NCI-H510A treated with DMSO at 0.1 percent for 48 hours (cell line): ENCODE measurements around the gene CNTN4.

Experiments
- DNase-seq: peaks from one replicate; lab custom pipeline; 2025; lab: John Stamatoyannopoulos, UW

The CNTN4 gene

DNA sequence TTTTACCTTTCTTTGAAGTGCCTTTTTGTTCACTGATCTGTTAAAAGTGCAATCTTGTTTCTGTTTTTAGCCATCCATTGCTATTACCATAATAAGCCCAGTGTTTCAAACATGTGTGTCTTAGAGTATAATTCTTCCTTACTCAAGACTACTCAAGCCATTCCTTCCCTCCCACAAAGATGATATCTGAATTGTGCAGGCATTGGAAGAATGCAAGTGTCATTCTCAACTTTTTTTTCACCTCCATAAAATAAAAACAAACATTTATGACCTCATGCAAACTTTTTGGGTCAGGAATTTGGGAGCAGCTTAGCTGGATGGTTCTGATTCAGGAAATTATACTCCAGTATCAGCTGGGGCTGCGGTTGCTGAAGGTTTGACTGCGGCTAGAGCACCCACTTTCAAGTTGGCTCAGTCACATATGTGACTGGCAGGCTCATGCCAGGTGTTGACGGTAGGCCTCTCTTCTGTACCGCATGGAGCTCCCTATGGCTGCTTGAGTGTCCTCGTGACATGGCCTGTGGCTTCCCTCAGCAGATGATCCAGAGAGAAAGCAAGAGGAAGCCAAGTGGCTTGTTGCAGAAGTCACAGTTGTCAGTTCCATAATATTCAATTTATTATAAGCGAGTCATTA, 490.8 kb downstream of the CNTN4 start:
- DNase-seq = no peak

DNA sequence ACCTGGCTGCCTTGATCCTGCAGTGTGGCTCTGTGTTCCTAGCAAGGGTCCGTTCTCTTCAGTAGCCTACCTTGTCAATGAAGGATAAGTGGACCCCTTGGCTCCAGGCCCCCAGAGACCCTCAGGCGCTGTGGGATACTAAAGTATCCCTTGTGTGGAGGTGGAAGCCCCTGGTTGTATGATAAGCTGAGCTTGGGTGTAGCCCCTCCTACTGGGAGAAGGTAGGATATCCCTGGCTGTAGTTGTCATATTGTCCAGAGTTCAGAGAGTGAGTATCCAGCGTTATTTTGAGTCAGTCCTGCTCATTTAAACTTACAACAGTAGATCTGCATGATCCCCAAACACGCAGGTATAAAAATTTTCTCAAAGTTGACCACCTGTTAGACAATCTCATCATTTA, 496.8 kb downstream of the CNTN4 start:
- no peak for DNase-seq

DNA sequence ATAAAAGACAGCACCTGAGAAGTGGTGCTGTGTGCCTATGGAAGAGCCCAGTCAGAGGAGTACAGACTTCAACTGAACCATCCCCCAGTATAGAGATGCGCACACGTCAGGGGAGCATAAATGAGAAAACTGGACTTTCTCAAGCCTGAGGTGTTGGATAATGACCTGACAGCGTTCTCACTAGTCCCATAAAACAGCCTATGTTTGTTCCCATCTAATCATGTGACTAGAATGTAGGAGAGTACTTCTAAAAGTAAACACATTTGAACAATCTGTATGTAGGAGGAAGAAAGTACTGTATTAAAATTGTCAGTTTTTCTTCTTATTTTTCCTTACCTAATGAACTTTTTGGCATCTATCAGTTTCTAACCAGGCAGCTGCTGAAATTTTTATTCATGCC, 498.9 kb downstream of the CNTN4 start:
- DNase-seq = peak; percentile 18

DNA sequence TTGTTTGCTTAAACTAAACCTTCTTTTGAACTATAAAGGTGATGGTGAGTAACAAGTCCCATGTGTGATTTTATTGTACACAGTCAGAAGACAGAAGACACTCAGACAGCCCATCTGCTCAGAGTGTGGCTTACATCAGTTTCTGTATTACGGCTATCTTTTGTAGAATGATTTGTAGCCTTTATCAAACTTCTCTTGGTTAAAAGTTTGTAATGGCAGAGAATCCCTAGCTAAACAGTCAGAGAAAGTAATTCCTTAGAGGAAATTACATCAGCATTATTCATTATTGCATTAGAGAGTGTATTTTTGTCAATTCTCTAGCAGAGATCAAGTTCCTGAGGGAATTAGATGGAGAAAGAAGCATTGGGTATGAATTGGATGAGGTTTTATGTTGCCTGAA, 500.8 kb downstream of the CNTN4 start:
- DNase-seq = no peak

DNA sequence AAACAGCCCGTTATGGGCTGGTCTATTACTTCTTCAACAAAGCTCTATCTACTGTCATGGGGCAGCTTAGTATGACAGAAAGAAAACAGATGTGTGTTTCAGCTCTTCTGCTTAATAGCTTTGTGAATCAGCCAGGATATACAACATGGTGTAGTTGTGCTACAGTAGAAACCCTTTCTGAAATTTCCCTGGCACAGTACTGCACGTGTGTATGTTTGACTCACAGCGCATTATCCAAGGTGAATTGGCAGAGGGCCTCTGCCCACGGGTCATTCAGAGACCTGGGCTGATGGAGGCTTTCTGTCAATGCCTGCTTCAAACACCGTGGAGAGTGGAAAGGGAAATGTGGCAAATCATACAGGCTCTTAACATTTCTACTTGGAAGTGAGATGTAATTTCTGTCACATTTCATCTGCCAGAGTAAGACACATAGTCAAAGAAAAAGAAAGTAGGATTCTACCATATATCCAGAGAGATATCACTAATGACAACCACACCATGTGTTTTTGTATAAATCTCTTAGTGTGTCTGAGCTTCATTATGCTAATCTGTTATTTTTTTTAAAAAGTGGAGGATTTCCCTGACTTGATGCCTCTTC, 505.1 kb downstream of the CNTN4 start:
- no peak for DNase-seq

DNA sequence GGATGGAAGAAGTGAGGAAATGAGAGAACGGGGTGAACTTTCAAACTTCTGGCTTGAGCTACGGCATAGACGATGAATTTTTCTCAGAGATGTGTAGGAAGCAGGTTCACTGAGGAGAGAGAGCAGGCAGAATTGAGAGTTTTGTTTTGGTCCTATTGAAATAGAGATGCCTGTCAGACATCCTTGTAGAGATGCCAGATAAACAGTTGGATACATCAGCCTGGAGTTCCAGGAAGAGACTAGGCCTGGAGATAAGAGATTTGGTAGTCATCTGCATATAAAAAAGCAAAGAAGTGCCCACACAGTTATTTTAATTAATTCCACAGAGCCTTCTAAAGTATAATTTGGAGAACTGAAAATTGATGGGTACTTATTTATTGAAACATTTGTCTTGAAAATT, 515.9 kb downstream of the CNTN4 start:
- no peak for DNase-seq

DNA sequence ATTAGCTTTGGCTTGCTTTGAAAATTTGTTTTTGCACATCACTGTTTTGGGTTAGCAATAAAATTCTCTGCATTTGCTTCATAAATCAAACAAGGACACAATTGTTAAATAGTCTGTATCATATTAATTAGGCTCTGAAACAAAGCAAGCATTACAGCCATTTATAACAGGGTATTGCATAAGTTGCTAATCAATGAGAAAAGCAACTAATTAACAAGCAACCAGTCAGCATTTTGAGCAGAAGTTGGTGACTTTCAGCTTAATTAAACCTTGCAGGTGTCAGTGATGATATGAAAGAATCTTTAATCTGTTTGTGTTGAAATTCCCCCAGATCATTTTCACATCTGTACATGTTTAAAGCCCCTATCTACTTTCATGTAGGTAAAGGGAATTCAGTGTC, 516.4 kb downstream of the CNTN4 start:
- DNase-seq = no peak

DNA sequence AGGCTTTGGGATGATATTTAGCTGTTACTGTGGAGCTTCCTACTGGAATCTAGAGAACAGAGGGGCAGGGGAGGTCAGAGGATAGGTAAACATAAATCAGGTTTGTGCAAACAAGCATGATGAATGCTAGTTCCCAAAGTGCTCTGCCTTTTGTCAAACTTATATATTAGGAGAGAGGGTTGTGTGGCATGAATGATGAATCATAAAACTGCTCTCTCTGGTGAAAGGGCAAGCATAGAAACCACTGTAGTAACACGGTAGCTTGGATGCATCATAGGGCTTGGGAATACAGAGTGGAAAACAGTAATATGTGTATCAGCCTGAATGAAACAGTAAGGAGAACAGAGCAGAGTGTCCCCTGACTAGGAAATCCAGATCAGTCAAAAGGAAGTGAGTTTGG, 524.8 kb downstream of the CNTN4 start:
- no peak for DNase-seq

DNA sequence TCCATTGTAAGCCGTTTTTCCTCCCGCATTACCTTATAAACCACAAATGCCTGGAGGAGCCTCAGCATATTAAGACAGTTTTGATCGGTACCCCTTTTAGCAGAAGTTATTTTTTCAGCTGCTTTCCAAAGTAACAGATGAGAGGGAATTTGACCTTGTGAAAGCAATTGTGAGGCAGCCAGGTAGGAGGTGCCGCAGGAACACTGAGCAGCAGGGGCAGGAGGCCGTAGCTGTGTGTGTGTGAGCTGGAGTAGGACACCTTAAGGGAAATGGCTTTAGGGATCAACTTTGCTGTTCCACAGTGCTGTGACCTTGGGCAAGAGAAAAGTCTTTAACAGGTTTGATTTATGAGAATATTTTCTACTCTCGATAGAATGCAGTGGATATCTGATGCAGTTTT, 529.5 kb downstream of the CNTN4 start:
- DNase-seq = no peak

DNA sequence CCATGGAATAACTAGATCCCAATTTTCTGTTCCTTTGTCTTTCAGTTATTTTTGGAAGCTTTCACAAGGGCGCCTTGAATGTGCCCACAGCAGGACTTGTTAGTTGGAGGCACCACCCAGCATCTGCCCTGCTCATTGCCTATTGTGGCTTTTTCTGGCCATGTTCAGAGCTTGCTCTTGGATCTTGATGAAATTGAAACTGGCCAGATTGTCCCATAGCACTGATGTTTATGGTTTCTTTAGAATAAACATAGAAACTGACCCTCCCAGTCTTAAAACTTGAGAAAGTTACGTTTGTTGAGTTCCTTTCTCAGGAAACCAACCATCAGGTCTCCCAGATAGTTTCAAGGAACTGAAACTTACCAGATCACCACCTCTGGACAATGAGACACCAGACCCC, 536.8 kb downstream of the CNTN4 start:
- no peak for DNase-seq

DNA sequence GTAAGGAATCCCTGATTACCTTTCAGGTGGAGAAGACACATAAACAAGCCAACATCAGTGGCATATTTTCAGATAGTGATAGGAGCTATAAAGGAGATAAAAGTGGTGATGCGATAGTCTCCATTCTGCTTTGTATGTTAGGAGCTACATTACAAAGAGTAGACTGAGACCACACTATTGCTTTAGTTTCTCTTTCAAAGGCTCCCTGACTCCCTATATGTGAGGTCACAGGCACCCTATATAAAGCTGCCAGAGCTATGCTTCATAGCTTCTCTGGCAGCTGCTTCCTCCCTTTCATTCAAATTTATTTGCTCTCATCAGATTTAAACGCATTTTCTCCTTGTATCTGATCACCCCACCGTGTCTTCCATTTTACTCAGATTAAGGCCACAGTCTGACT, 544.9 kb downstream of the CNTN4 start:
- DNase-seq = no peak

DNA sequence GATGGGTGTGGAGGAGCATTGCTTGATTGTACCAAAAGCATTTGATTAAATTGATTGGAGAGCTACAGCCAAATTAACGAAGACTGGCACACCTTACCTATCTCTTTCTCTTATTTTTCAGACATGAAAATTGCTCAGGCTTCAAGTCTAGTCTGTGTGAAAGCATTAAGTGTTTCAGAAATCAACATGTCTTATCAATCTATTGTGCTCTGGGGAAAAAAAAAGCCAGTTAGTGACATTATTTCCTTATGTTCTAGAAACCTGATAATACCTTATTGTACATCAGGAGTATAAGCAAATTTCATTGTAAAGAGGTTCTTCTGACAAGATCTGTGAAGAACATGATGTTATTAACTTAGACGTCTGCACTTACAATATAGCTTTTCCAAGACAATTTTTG, 546.3 kb downstream of the CNTN4 start:
- DNase-seq = no peak

DNA sequence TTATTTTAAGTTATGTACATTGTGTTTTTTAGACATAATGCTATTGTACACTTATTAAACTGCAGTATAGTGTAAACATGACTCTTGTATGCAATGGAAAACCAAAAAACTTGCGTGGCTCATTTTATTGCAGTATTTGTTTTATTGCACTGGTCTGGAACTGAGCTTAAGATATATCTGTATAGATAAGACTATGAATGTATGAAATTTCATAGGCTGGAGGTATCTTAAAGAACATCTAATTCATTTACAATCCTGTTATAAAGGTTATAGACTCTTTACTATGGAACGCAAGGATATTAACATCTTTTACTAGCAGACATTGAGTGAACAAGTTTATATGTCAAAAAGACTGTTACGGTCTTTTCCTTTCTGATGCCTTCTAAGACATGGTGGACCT, 552.1 kb downstream of the CNTN4 start:
- DNase-seq = no peak

DNA sequence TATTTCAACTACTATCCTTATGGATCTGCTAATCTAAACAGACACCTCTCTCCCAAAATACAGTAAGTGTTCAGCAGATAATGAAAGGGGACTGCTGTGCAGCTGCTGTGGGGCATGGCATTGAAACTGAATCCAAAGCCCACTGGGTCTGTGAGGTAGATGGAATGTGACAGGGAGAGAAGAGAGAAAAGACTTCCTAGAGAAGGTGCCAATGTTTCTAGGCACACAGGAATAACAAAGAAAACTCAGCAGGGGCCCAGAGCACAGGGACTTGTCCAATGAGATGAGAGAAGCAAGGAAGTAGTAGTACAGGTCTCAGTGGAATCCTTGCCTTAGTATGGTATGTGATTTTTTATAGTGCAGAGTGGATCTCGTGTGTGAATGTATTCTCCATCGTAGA, 553.7 kb downstream of the CNTN4 start:
- no peak for DNase-seq

DNA sequence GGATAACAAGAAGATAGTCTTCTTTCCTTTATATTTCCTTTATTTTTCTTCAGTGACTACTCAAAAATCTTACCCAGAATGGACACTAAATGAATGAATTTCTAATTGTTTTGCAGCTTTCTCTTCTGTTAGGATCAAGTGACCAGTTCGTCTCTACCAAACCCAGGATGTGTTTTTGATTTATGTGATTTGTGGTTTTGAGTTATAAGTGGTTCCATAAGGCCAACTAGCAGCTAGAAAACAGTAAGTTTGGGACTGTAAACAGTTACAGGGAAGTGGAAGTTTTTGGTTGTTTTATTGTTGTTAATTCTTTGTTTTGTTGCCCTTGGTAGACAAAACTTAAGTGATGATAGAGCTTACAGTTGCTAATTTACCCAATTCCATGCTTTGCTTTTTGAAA, 555.0 kb downstream of the CNTN4 start:
- DNase-seq = no peak

DNA sequence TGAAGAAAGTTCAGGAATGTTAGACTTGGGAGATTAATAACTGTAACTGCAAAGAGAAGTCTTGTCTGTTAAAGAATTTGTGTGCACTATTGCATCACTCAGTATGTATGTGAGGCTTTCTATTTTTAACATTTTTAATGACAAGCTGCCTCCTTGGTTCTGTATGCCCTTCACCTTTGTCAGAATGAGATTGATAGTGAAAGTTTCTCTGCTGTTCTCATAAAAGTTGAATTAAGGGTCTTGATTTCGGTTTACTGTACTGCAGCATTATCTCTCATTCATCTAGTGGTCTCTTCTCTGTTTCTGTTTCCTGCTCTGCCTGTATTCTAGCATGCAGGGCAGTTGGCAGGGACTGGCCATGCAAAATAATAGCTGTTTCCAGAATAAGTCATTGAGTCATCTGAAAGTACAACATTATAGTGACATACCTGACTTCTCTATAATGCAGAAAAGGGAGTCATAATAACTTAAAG, 556.6 kb downstream of the CNTN4 start:
- DNase-seq = no peak

DNA sequence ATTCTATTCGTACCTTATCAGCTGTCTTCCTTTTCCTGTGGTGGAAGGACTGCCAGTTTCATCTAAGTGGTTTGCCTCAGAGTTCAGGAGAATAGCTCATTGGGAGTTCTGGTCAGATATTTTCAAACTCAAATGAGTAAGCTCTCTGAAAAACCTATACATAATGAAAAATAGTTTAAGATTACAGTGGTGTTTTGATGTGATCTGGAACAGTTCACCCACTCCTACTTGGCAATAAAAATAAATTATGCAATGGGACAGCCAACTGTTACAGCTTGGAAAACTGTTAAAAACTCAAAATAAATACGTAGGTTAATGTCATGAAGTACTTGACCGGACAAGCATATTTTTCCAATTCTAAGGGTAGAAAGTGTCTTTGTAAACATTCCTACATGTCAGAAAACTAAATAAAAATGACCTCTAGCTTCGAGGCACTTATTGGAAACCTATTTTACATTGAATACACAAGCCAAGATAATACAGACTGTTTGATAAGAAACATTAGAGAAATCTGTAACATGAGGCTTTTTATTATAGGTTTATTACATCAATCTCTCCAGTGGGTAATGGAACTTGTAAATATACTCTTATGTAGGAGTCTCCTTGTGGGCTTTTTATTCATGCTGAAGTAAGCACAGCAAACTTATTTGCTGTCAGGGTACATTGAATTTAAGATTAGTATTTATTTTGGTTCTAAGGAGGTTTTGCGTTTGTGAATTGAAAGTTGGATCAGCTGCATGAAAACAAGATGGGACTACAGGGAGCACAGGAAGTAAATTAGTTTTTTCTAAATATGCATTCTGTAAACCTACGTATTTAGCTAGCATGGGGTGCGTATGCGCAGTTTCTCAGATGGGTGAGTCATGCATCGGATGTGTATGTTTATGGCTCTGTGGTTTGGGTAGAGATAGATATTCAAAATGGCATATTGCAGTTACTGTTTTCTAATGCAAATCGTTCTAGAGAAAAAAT, 558.4 kb downstream of the CNTN4 start:
- no peak for DNase-seq

DNA sequence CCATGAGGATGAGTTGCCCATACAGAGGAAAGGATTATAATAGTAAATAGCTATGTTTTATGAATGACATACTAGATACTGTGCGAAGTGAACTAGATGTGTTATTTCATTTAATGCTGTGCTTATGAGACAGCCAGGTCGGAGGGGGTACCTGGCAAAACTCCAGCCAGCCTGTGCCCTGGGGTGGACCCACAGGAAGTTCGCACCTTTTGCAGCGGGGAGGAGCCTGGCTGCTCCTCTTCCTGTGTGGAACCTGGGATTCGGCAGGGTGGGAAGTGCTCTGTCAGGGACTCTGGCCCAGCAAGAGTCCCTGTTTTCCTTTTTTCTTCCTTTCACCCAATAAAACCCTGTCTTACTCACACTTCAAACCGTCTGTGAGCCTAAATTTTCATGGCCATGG, 559.3 kb downstream of the CNTN4 start:
- DNase-seq = no peak

DNA sequence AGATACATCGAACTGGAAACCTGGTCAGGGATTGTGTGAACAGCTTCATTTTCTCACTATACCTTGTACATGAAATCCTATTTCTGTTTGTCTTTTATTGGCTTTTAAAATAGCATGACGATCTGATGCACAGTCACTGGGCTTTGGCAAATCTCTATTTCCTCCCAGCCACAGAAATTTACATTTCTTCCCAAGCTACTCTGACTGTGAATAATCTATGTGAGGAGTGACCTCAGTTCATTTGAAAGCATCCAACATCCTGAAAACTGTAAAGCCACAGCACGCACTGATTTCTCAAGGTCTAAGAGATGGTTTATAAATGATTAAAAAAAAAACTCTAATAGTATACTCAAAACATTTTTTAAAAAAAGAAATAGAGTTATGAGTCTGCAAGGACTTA, 561.2 kb downstream of the CNTN4 start:
- DNase-seq = no peak

DNA sequence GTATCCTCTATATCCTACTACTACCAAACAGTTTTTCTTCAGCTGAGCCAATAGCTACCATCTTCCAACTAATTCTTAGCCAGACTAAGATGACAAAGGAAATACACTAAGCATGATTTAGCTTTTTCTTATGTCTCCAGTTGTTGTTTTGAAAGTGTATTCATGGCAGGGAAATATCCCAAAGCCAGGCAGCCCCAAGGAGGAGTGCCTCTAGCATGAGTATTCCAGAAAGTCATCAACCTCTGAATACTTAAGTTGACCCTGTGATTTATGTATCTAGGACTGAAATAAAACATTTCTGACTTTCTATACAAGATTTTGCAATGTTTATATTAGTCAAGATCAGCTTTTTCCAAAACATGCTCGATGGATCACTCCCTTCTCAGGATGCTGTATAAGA, 562.4 kb downstream of the CNTN4 start:
- DNase-seq = no peak

DNA sequence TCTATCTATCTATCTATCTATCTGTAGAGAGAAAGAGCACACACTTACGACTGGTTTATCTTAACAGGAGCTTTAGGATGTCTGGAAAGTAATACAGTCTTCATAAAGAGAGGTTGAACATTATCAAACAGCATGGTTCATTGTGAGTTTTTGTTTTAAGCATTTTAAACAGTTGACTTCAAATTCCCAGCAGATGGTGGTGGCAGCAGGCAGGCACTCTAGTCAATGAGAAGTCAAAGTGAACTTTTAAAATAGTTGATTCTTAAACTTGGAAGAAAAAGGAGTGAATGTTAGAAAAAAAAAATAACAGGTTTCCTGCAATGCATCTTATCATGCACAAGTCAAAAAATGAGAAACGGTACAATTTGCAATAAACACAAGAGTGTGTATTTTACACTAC, 578.8 kb downstream of the CNTN4 start:
- DNase-seq = no peak

DNA sequence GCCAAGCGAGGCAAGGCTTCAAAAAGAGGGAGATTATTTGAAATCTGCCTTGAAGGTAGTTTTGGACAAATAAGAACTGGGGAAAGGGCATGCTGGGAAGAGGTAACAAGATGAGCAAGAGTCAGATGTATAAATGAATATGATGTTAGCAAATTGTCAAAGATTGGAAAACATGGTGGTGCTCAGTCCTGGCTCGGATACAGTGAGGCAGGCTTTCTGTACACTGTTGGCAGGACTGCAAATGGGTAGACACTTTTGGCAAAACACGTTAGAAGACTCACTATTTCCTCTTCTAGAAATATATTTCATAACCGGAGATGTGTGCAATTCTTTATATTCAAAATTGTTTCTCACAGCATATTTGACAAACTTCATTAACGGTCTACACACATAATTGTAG, 581.6 kb downstream of the CNTN4 start:
- no peak for DNase-seq

DNA sequence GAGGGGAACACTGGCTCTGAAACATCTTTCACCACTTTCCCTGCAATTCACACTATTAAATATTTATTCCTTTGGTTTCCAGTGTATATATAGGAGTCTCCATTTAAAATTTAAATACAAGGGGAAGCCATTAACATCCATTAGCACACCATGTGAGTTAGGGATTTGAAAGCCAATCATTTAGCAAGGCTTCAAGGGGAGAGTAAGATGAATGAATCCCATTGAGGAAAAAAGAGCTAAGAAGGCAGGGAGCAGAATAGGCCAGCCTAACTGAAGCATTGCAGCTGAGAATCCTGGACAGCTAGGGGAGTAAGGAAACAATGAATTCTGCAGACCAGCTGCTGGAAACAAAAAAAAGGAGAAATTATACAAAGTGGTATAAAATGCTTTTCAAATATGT, 585.4 kb downstream of the CNTN4 start:
- DNase-seq = no peak
